Measurements from ENCODE around the gene EBF3.

DNA sequence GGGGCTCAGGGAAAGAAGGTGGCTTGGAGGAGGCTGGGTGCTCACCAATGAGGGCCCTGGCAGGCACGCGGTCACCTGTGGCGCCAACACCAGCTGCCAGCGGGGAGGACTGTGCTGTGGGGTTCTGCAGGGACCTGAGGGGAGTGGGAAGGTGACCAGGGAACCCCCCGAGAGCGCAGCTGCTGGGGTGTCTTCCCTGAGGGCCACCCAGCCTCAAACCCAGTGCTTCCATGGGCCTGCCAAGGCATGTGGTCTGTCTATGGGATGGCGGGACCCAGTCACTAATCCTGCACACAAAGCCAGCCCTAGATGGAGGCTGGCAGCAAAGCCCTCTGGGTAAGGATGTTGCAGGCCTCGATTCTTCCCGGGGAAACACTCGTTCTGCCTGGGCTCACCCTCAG lies 117.1 kb downstream of the EBF3 start:
- TF ChIP-seq, protein P1, sequence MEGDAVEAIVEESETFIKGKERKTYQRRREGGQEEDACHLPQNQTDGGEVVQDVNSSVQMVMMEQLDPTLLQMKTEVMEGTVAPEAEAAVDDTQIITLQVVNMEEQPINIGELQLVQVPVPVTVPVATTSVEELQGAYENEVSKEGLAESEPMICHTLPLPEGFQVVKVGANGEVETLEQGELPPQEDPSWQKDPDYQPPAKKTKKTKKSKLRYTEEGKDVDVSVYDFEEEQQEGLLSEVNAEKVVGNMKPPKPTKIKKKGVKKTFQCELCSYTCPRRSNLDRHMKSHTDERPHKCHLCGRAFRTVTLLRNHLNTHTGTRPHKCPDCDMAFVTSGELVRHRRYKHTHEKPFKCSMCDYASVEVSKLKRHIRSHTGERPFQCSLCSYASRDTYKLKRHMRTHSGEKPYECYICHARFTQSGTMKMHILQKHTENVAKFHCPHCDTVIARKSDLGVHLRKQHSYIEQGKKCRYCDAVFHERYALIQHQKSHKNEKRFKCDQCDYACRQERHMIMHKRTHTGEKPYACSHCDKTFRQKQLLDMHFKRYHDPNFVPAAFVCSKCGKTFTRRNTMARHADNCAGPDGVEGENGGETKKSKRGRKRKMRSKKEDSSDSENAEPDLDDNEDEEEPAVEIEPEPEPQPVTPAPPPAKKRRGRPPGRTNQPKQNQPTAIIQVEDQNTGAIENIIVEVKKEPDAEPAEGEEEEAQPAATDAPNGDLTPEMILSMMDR (conservative IDR thresholded peaks at IDR 0.05; ENCODE audit: low read depth, low read length) = no peak
- TF ChIP-seq EZH2 (IDR thresholded peaks at IDR 0.05; ENCODE audit: low read length, unreplicated experiment) = no peak
